Neural cell (in vitro differentiated cells): Measurements from ENCODE around the gene SHISA9. TPM values are rescaled to one million over a fixed set of nuclear protein-coding genes. Genes with fewer than 3 reads are reported as not detected.

Experiments
- H2AFZ ChIP-seq: fragments of 200-600, 300-800 bp; sonication (generic), shearing (Covaris generic); 2 replicates; pipeline ENCODE4 v1.6.0; 2014; ENCODE audit warnings: low read depth, mild to moderate bottlenecking, antibody characterized with exemption, low read length, moderate library complexity
- H3F3A ChIP-seq: fragments of 200-600 bp; shearing (Covaris generic); 2 replicates; pipeline ENCODE4 v1.6.1; 2016; ENCODE audit warnings: mild to moderate bottlenecking, moderate library complexity, mixed read lengths, antibody characterized with exemption, low read length; ENCODE audit not compliant: insufficient read depth, poor library complexity, severe bottlenecking
- H3K27ac ChIP-seq: fragments of 200-600, 300-800 bp; sonication (generic), shearing (Covaris generic); 2 replicates; pipeline ENCODE4 v1.5.1; 2014; ENCODE audit warnings: mild to moderate bottlenecking, low read length, moderate library complexity
- H3K27me3 ChIP-seq: fragments of 300-800, 200-600 bp; sonication (generic), shearing (Covaris generic); 2 replicates; pipeline ENCODE4 v1.6.0; 2014; ENCODE audit warnings: mild to moderate bottlenecking, low read depth, low read length, moderate library complexity; ENCODE audit not compliant: insufficient read depth
- H3K36me3 ChIP-seq: fragments of 300-800, 200-600 bp; sonication (generic), shearing (Covaris generic); 2 replicates; pipeline ENCODE4 v1.5.1; 2014; ENCODE audit warnings: mild to moderate bottlenecking, antibody characterized with exemption, low read length, moderate library complexity; ENCODE audit not compliant: insufficient read depth
- H3K4me2 ChIP-seq: fragments of 300-800, 200-600 bp; sonication (generic), shearing (Covaris generic); 2 replicates; pipeline ENCODE4 v1.6.0; 2014; ENCODE audit warnings: mild to moderate bottlenecking, low read length
- H3K4me3 ChIP-seq: fragments of 300-800, 200-600 bp; sonication (generic), shearing (Covaris generic); 2 replicates; pipeline ENCODE4 v1.5.1; 2014; ENCODE audit warnings: mild to moderate bottlenecking, low read length, moderate library complexity
- H3K79me2 ChIP-seq: fragments of 200-600 bp; shearing (Covaris generic); replicated peaks from 2 replicates; pipeline ENCODE4 v1.6.0; 2014; ENCODE audit warnings: mild to moderate bottlenecking, low read length, moderate library complexity; ENCODE audit not compliant: insufficient read depth
- H3K9ac ChIP-seq: fragments of 300-800, 200-600 bp; sonication (generic), shearing (Covaris generic); 2 replicates; pipeline ENCODE4 v1.6.1; 2016; ENCODE audit warnings: mild to moderate bottlenecking, low read length, mixed read lengths
- H3K9me2 ChIP-seq: fragments of 200-600 bp; shearing (Covaris generic); 2 replicates; pipeline ENCODE4 v1.6.1; 2016; ENCODE audit warnings: mild to moderate bottlenecking, low read length, mixed read lengths; ENCODE audit not compliant: insufficient read depth
- H3K9me3 ChIP-seq: fragments of 200-600, 300-800 bp; sonication (generic), shearing (Covaris generic); 2 replicates; pipeline ENCODE4 v1.6.1; 2016; ENCODE audit warnings: mild to moderate bottlenecking, mixed run types, low read length, moderate library complexity, mixed read lengths
- H4K20me1 ChIP-seq: fragments of 200-600 bp; shearing (Covaris generic); 2 replicates; pipeline ENCODE4 v1.6.1; 2016; ENCODE audit warnings: mild to moderate bottlenecking, mixed run types; ENCODE audit not compliant: insufficient read depth
- EP300 ChIP-seq: fragments of 450-650 bp; conservative IDR thresholded peaks from 2 replicates; pipeline ENCODE4 v1.6.1; 2014; ENCODE audit warnings: antibody characterized with exemption, mild to moderate bottlenecking, moderate library complexity; ENCODE audit not compliant: poor library complexity, severe bottlenecking
- EZH2 ChIP-seq: fragments of 200-600, 300-800 bp; shearing (Covaris generic), sonication (generic); IDR thresholded peaks from 2 replicates; pipeline ENCODE4 v1.6.1; 2014; ENCODE audit warnings: antibody characterized with exemption, low read length, borderline replicate concordance, mild to moderate bottlenecking; ENCODE audit not compliant: insufficient read depth, poor library complexity, severe bottlenecking
- MXI1 ChIP-seq: fragments of 450-650 bp; conservative IDR thresholded peaks from 2 replicates; pipeline ENCODE4 v1.6.1; 2014; ENCODE audit warnings: antibody characterized with exemption, mild to moderate bottlenecking; ENCODE audit not compliant: poor library complexity, severe bottlenecking
- POLR2AphosphoS5 ChIP-seq: IDR thresholded peaks from 2 replicates; pipeline ENCODE4 v1.6.1; 2012
- RAD21 ChIP-seq: fragments of 450-650 bp; conservative IDR thresholded peaks from 2 replicates; pipeline ENCODE4 v1.6.1; 2014; ENCODE audit warnings: antibody characterized with exemption, mild to moderate bottlenecking, moderate library complexity
- SMC3 ChIP-seq: fragments of 450-650 bp; conservative IDR thresholded peaks from 2 replicates; pipeline ENCODE4 v1.6.1; 2014; ENCODE audit warnings: antibody characterized with exemption, mild to moderate bottlenecking, moderate library complexity; ENCODE audit not compliant: poor library complexity
- TAF1 ChIP-seq: IDR thresholded peaks from 2 replicates; pipeline ENCODE4 v1.6.1; 2012; ENCODE audit warnings: low read depth
- polyA plus RNA-seq: library from polyadenylated mRNA; depleted of rRNA; stranded (reverse); fragments of >200 nt; gene quantifications from 2 replicates; pipeline ENCODE4 v1.2.3, GENCODE V29; 2014
- TF ChIP-seq, protein P1 (sequence below): IDR thresholded peaks from 2 replicates; pipeline ENCODE4 v1.6.1; 2012; ENCODE audit warnings: borderline replicate concordance
- TF ChIP-seq, protein P2 (sequence below): fragments of 450-650 bp; IDR thresholded peaks from 2 replicates; pipeline ENCODE4 v1.5.1; 2014; ENCODE audit warnings: antibody characterized with exemption, mild to moderate bottlenecking, moderate library complexity; ENCODE audit not compliant: poor library complexity, severe bottlenecking

Gene SHISA9
- polyA plus RNA-seq, 1 donor from 2014 or later: 2.0 TPM

DNA sequence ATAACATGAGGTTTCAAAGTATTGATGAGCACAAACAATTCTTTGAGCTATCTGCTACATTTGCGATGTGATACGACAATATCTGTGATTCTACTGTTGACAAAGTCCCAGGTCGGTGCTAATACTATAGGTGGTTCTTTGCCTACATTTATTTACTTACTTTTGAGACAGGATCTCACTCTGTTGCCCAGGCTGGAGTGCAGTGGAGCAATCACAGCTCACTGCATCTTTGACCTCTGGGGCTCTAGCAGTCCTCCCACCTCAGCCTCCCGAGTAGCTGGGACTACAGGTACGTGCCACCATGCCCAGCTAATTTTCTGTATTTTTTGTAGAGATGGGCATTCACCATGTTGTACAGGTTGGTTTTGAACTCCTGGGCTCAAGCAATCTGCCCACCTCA lies 343.4 kb downstream of the SHISA9 start:
- TF ChIP-seq SMC3 (no peak), POLR2AphosphoS5 (no peak), EZH2 (no peak)
- TF ChIP-seq, protein P1, sequence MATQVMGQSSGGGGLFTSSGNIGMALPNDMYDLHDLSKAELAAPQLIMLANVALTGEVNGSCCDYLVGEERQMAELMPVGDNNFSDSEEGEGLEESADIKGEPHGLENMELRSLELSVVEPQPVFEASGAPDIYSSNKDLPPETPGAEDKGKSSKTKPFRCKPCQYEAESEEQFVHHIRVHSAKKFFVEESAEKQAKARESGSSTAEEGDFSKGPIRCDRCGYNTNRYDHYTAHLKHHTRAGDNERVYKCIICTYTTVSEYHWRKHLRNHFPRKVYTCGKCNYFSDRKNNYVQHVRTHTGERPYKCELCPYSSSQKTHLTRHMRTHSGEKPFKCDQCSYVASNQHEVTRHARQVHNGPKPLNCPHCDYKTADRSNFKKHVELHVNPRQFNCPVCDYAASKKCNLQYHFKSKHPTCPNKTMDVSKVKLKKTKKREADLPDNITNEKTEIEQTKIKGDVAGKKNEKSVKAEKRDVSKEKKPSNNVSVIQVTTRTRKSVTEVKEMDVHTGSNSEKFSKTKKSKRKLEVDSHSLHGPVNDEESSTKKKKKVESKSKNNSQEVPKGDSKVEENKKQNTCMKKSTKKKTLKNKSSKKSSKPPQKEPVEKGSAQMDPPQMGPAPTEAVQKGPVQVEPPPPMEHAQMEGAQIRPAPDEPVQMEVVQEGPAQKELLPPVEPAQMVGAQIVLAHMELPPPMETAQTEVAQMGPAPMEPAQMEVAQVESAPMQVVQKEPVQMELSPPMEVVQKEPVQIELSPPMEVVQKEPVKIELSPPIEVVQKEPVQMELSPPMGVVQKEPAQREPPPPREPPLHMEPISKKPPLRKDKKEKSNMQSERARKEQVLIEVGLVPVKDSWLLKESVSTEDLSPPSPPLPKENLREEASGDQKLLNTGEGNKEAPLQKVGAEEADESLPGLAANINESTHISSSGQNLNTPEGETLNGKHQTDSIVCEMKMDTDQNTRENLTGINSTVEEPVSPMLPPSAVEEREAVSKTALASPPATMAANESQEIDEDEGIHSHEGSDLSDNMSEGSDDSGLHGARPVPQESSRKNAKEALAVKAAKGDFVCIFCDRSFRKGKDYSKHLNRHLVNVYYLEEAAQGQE: no peak
- TF ChIP-seq, protein P2, sequence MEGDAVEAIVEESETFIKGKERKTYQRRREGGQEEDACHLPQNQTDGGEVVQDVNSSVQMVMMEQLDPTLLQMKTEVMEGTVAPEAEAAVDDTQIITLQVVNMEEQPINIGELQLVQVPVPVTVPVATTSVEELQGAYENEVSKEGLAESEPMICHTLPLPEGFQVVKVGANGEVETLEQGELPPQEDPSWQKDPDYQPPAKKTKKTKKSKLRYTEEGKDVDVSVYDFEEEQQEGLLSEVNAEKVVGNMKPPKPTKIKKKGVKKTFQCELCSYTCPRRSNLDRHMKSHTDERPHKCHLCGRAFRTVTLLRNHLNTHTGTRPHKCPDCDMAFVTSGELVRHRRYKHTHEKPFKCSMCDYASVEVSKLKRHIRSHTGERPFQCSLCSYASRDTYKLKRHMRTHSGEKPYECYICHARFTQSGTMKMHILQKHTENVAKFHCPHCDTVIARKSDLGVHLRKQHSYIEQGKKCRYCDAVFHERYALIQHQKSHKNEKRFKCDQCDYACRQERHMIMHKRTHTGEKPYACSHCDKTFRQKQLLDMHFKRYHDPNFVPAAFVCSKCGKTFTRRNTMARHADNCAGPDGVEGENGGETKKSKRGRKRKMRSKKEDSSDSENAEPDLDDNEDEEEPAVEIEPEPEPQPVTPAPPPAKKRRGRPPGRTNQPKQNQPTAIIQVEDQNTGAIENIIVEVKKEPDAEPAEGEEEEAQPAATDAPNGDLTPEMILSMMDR: no peak
- Histone ChIP-seq H3K79me2 (no peaks in the 10 kb centered on the region), H2AFZ (no peak overlapping the region), H4K20me1 (no peaks in the 10 kb centered on the region), H3K9ac (no peak overlapping the region), H3K9me2 (no peaks in the 10 kb centered on the region), H3K36me3 (no peaks in the 10 kb centered on the region), H3K4me2 (no peak overlapping the region), H3K27ac (no peak overlapping the region), H3K9me3 (no peaks in the 10 kb centered on the region), H3K4me3 (no peak overlapping the region), H3F3A (no peaks in the 10 kb centered on the region), H3K27me3 (no peaks in the 10 kb centered on the region)

- no peak overlapping the region for H3K4me2 ChIP-seq
- no peaks in the 10 kb centered on the region for H3K27me3 ChIP-seq
- no peak overlapping the region for H3K27ac ChIP-seq
- no peaks in the 10 kb centered on the region for H3K9me3 ChIP-seq
- H3K4me3 ChIP-seq: no peak overlapping the region
- no peak overlapping the region for H3K9ac ChIP-seq
- H3K36me3 ChIP-seq: no peaks in the 10 kb centered on the region
- no peak overlapping the region for H2AFZ ChIP-seq
- H3K79me2 ChIP-seq: no peaks in the 10 kb centered on the region
- TF ChIP-seq EZH2 (no peak), POLR2AphosphoS5 (no peak), TAF1 (no peak), RAD21 (no peak), SMC3 (no peak), MXI1 (no peak), EP300 (no peak)
- TF ChIP-seq, protein P1: no peak
- TF ChIP-seq, protein P2: no peak
- H3K9me2 ChIP-seq: no peaks in the 10 kb centered on the region
- no peaks in the 10 kb centered on the region for H4K20me1 ChIP-seq
- no peaks in the 10 kb centered on the region for H3F3A ChIP-seq
Measured at GRCh38 chr16:13245713-13246377, 344.4 kb downstream of the SHISA9 start.
